HG02852 (cell line): ENCODE data around the gene GPC6.

Source experiments
- ATAC-seq: cut with Tn5 transposase; IDR thresholded peaks from one replicate; pipeline ENCODE4 v1.9.1; 2021; ENCODE audit warnings: mild to moderate bottlenecking, moderate library complexity; ENCODE audit not compliant: unreplicated experiment

Gene GPC6

DNA sequence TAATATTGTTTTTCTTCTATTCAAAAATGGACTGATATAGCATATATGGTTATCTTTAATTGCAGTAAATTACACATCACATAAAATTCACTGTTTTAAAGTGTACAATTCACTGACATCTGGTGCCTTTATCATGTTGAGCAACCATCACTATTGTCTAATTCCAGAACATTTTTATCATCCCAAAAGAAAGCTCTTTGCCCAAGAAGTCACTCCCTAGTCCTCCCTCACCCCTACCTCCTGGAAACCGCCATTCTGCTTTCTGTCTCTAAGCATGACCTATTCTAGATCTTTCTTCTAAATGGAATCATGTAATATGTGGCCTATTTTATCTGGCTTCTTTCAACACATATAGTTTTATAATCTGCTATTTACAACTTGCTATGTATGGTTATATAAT, 727.2 kb downstream of the GPC6 start:
- no peak for ATAC-seq

DNA sequence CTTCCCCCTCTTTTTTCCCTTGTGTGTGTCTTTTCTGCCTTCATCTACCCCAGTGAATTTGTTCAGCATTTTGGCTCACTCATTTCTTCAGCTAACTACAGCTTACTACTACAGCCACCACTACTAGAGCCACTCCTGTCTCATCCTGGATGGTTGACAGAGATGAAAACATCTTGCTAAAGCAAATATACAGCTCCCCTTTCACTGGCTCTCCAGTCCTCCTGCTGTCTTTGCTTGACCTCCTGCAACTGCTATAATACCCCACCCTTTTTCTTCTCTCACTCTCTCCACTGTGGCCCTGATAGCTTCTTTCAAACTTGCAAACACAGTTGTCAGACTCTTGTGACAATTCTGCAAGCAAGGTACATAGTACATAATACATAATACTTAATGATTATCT, 729.3 kb downstream of the GPC6 start:
- no peak for ATAC-seq

- ATAC-seq: no peak
Measured at GRCh38 chr13:93956426-93956825, 729.8 kb downstream of the GPC6 start.

DNA sequence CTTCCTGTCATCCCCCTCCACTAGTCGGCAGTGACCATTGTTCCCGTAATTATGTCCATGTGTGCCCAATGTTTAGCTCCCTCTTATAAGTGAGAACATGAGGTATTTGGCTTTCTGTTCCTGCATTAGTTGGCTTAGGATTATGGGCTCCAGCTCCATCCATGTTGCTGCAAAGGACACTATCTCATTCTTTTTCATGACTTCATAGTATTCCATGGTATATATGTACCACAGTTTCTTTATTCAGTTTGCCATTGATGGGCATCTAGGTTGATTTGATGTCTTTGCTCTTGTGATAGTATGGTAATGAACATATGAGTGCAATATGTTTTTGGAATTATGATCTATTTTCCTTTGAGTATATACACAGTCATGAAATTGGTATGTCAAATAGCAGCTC, 730.8 kb downstream of the GPC6 start:
- ATAC-seq: no peak

GRCh38 chr13:93959796-93960533, 733.4 kb downstream of the GPC6 start:
- ATAC-seq: no peak

- no peak for ATAC-seq
Measured at GRCh38 chr13:93963266-93964145, 736.9 kb downstream of the GPC6 start.

GRCh38 chr13:93964146-93964512, 737.5 kb downstream of the GPC6 start:
- no peak for ATAC-seq

- ATAC-seq: no peak
Measured at GRCh38 chr13:93965587-93965986, 739.0 kb downstream of the GPC6 start.

- ATAC-seq: no peak
Measured at GRCh38 chr13:93966267-93966936, 739.8 kb downstream of the GPC6 start.

- no peak for ATAC-seq
Measured at GRCh38 chr13:93967286-93967685, 740.7 kb downstream of the GPC6 start.

DNA sequence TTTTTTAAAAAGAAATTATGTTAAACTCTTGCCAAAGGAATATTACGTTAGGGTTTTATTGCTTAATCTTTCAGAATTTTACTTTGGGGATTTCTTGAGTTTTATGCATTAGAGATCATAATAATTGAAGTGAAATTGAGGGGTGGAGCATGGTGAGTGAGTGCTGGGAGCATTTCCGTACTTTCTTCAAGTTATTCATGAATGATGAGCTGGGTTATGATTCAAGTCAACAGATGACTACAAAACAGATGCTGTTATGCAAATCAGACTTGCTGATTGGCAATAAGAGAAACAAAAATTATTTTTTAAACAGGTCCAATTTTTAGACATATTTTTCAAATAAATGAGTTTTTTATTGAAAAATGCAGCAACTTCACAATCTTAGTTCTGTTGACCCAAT, 748.6 kb downstream of the GPC6 start:
- no peak for ATAC-seq

GRCh38 chr13:93976528-93976927, 749.9 kb downstream of the GPC6 start:
- no peak for ATAC-seq

- ATAC-seq: no peak
Measured at GRCh38 chr13:93977986-93978385, 751.4 kb downstream of the GPC6 start.

DNA sequence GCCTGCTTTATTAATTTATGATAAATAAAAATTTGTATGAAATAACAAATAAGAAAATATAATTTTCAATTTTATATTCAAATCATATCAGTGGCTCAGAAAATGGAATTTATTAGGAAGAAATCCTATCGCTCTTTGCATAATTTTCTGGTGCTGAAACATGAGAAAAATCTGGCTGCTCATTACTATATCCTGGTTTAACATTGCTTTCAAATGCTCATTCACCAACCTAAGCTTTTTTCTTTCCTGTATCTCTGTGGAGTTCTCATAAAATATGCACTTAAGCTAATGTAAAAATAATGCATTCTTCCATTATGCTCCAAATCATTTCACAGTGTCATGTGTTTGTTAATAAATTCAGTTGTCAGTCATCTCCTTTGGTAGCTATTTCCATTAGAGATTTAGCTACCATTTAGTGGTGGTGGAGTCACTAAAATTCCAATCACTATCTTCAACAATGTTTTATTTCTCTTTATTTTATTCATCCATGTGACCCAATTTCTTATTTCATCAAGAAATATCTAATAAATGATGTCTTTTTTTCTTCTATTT, 754.9 kb downstream of the GPC6 start:
- no peak for ATAC-seq

DNA sequence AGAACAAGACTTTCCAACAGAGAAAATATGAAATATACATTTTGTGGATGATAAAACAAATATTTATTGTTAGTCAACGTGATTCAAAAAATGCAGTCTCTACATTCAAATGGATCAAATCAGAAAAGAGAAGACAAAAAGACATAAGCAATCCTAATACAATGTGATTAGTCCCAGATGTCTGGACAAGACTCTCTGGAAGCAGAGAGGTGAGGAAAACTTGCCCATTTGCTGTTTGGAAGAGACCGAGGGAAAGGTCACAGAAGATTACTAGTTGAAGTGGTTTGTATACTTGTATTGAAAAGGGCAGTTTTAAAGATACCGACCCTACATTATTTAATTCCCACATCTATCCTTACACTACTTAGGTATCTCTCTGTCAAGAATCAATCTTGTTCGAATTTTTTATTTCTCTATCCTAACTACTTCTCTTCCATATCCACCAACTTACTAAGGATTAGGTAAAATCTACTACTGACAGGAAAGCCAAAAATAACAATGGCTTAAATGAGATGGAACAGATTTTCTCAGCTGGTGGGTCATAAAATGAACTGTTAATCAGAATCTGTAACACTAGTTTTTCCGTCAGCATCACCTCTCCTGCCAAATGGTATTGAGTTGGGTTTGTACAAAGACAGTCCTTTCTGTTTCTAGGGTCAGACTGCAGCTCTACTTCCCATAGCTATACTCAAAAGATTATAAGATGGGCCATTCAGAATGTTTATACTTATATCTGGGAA, 755.7 kb downstream of the GPC6 start:
- no peak for ATAC-seq

- ATAC-seq: no peak
Measured at GRCh38 chr13:93984052-93984451, 757.4 kb downstream of the GPC6 start.

- ATAC-seq: no peak
Measured at GRCh38 chr13:93984876-93985275, 758.3 kb downstream of the GPC6 start.

DNA sequence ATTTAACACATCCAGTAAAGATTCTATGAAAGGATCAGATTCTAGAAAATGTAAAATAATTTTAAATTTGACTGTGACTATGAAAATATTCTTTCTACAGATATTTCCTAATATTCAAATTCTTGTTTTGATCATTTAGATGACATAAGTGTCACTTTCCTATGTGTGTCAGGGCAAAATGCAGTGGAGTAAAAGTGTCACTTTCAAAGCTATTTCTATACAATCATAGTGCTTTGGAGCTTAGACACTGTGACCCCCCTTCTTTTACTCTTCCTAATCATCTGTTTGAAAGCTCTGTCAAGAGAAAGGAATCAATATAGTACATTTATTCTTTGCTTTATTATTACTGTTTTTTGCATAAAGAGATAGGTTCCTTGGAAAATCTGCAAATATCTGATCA, 760.9 kb downstream of the GPC6 start:
- ATAC-seq: no peak

GRCh38 chr13:93991569-93991968, 765.0 kb downstream of the GPC6 start:
- no peak for ATAC-seq

GRCh38 chr13:93996481-93996880, 769.9 kb downstream of the GPC6 start:
- ATAC-seq: no peak

DNA sequence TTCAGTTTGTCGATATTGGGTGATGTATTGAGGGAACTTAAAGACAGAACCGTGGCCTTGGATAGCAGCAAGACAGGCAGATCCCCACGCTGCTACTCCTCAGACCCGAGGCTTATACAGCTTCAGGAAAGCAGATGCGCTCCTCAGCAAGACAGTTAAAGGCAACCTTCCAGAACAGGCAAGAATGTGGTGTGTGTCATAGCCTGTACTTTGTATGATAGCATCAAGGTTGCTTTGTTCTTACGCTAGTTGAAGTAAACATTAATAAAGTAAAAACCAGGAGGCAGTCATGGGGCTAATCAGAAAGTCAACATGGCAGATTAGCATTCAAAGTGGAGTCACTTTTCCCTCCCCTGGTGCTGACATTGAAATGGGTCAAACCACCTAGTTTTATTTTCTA, 779.7 kb downstream of the GPC6 start:
- ATAC-seq: no peak
